Esophagus (tissue), 2 donors: ENCODE results near the gene SUPT3H. TPM values are rescaled to one million over a fixed set of nuclear protein-coding genes. Genes with fewer than 3 reads are reported as not detected.
"Not testable (repeated sequence)": the region's sequence is repeated elsewhere in the genome, so short reads cannot be mapped to it uniquely, and the experiment has no call there.

Experiments used
- H3K27ac ChIP-seq, 2 donors: one replicate each; pipeline ENCODE4 v1.5.1; 2013; ENCODE audit warnings: low read depth in 2 of 2, mild to moderate bottlenecking in 2 of 2, inconsistent platforms in 1 of 2, low read length in 1 of 2, moderate library complexity in 1 of 2
- H3K27me3 ChIP-seq, 2 donors: one replicate each; pipeline ENCODE4 v1.6.1; 2013; ENCODE audit warnings: low read length in 2 of 2, control low read depth in 1 of 2, mild to moderate bottlenecking in 1 of 2; ENCODE audit not compliant: insufficient read depth in 2 of 2, control insufficient read depth in 1 of 2
- H3K36me3 ChIP-seq, 2 donors: one replicate each; pipeline ENCODE4 v1.6.1; 2013; ENCODE audit warnings: low read length in 1 of 2; ENCODE audit not compliant: control insufficient read depth in 2 of 2, insufficient read depth in 2 of 2
- H3K4me1 ChIP-seq, 2 donors: one replicate each; pipeline ENCODE4 v1.6.1; 2013; ENCODE audit warnings: low read length in 1 of 2; ENCODE audit not compliant: control insufficient read depth in 2 of 2, insufficient read depth in 2 of 2
- H3K4me3 ChIP-seq, 2 donors: one replicate each; pipeline ENCODE4 v1.5.1; 2013; ENCODE audit warnings: low read length in 2 of 2, mild to moderate bottlenecking in 2 of 2, low read depth in 1 of 2, moderate library complexity in 1 of 2
- H3K9me3 ChIP-seq, 2 donors: one replicate each; pipeline ENCODE4 v1.6.1; 2013; ENCODE audit warnings: mild to moderate bottlenecking in 2 of 2, low read depth in 1 of 2, low read length in 1 of 2, moderate library complexity in 1 of 2; ENCODE audit not compliant: control insufficient read depth in 2 of 2, insufficient read depth in 1 of 2
- WGBS, 2 donors: extraction: QIAGEN DNeasy Blood & Tissue Kit; methylation state at CpG; one replicate each; pipeline ENCODE4 v1.1.7; 2013; 5-methylcytosine and 5-hydroxymethylcytosine counted together
- polyA plus RNA-seq, 2 donors: library from polyadenylated mRNA; stranded (reverse); fragments of 200-250 nt; gene quantifications; one replicate each; pipeline ENCODE4 v1.2.3, GENCODE V29; 2013
- donor health status: healthy with polysubstance abuse.
- donor health status: Bipolar disorder and iron deficiency.

The SUPT3H gene
- polyA plus RNA-seq, 2 donors = 2.8 to 3.6 TPM

DNA sequence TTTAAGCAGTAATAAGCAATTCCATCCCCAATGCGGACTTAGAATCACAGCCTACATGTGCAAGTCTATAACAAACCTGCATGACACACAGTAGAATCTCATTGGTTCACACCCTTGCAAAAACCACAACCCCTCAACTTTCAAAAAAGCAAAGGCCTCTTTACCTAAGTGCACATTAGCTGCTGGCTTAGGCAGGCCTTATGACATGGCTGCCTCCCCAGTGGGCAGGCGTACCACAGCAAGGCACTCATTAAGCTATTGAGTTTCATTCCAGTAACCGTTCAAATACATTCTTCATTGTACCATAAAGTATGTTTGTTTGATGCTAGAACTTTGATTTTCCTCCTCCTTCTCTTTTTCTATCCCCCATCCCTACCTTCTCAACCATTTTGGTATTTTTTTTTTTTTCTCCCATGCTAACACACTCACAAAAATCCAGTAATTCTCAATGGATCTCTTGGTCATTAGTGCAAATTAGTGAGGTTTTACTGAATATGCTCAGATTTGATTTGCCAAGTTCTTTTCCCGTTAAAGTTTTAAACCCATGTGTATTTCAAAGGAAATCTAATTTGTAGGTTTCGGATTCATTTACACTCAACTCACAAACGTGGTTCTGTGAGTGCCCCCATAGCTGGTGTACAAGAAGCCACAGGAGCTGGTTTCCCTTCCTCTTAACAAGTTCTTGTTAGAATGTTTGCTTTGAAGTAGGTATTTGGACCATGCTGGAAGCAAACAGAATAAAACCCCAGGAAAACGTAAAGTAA, 510.0 kb downstream of the SUPT3H start:
- Histone ChIP-seq H3K27me3 (no peaks in the 10 kb centered on the region), H3K4me3 (no peak overlapping the region), H3K36me3 (no peaks in the 10 kb centered on the region), H3K9me3 (peaks cover 0 to 2% of the 10 kb centered on the region in 2 donors), H3K27ac (no peak overlapping the region), H3K4me1 (no peaks in the 10 kb centered on the region)
- 86 to 90% methylated on average over 7 of the region's 7 CpGs for WGBS, 2 donors

DNA sequence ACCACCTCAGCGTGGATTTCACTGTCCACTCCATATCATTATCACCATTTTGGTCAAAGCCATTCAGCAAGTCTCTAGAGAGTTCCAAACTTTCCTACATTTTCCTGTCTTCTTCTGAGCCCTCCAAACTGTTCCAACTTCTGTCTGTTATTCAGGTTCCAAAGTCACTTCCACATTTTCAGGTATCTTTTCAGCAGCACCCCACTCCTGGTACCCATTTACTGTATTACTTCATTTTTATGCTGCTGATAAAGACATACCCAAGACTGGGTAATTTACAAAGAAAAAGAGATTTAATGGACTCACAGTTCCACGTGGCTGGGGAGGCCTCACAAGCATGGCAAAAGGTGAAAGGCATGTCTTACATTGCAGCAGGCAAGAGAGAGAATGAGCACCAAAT, 512.5 kb downstream of the SUPT3H start:
- 87 to 88% methylated on average over 2 of the region's 2 CpGs for WGBS, 2 donors
- not testable (repeated sequence) for H3K9me3 ChIP-seq, H3K27me3 ChIP-seq, H3K4me3 ChIP-seq, H3K36me3 ChIP-seq, H3K4me1 ChIP-seq, H3K27ac ChIP-seq

- Histone ChIP-seq H3K9me3 (peaks cover 0 to 2% of the 10 kb centered on the region in 2 donors), H3K4me1 (no peaks in the 10 kb centered on the region), H3K36me3 (no peaks in the 10 kb centered on the region), H3K4me3 (no peak overlapping the region), H3K27me3 (no peaks in the 10 kb centered on the region), H3K27ac (no peak overlapping the region)
- WGBS, 2 donors = 84 to 86% methylated on average over 2 of the region's 2 CpGs
Measured at GRCh38 chr6:44859901-44860410, 517.8 kb downstream of the SUPT3H start.

DNA sequence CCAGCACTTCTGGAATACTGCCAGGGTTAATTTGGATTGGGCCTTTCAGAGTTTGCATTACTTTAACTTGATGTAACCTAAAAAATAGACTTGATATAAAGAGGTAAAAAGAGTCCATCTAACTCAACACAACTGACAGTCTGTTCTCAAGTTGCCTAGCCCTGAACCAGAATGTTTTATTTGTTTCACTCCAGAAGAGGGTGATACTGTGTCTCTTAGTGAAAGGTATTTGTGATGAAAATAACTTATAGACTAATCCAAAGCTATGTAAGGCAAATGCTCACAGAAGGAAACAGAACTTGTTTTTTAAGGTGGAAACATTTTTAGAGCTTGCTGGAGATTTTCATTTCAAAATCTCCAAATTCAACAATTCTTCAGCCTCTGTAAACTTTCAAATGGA, 518.7 kb downstream of the SUPT3H start:
- H3K4me1 ChIP-seq = no peaks in the 10 kb centered on the region
- H3K36me3 ChIP-seq = no peaks in the 10 kb centered on the region
- H3K27ac ChIP-seq = no peak overlapping the region
- no peaks in the 10 kb centered on the region for H3K27me3 ChIP-seq
- no peak overlapping the region for H3K4me3 ChIP-seq
- no peaks in the 10 kb centered on the region for H3K9me3 ChIP-seq

- no peaks in the 10 kb centered on the region for H3K9me3 ChIP-seq
- no peaks in the 10 kb centered on the region for H3K27me3 ChIP-seq
- H3K27ac ChIP-seq = no peak overlapping the region
- H3K4me3 ChIP-seq = no peak overlapping the region
- WGBS, 2 donors = 58 to 74% methylated on average over 3 of the region's 3 CpGs
- no peaks in the 10 kb centered on the region for H3K4me1 ChIP-seq
- H3K36me3 ChIP-seq = no peaks in the 10 kb centered on the region
Measured at GRCh38 chr6:44856479-44856878, 521.3 kb downstream of the SUPT3H start.

GRCh38 chr6:44855562-44856411, 521.9 kb downstream of the SUPT3H start:
- Histone ChIP-seq H3K27me3 (no peaks in the 10 kb centered on the region), H3K36me3 (no peaks in the 10 kb centered on the region), H3K9me3 (no peaks in the 10 kb centered on the region), H3K4me1 (no peaks in the 10 kb centered on the region), H3K4me3 (no peak overlapping the region), H3K27ac (no peak overlapping the region)
- 39 to 62% methylated on average over 7 of the region's 7 CpGs for WGBS, 2 donors

DNA sequence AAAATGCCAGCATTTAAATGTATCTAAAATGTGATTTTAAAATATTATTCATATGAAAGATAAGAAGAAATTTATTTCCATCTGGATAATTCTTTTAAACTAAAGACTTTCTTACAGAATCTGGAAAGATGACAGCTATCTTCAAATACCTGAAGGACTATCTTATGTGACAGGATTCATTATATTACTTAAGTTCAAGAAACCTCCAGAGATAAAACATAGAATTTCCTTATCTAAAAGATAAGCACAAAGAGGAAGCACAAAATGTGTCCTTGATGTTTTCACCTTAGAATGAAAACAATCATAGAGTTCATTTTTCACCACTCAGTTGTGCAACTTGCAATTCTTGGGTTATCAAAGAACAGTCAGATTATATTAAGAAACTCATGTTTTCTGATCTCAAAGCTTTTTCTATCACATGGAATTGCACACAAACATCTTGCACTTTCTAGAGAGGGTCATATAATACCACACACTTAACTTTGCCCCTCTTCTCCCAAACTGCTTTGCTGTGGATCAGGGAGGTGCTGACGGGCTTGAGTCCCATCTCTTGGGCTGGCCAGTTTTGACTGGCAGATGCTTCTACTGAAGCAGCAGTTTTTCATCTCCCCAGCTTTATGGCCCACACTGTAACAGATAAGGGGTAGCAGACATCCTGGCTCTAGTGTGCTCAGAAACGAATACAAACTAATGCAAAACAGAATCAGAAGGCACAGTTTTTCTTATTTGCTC, 522.9 kb downstream of the SUPT3H start:
- no peak overlapping the region for H3K27ac ChIP-seq
- no peaks in the 10 kb centered on the region for H3K4me1 ChIP-seq
- no peaks in the 10 kb centered on the region for H3K36me3 ChIP-seq
- H3K9me3 ChIP-seq = no peaks in the 10 kb centered on the region
- H3K4me3 ChIP-seq = no peak overlapping the region
- 80 to 84% methylated on average over 2 of the region's 2 CpGs for WGBS, 2 donors
- H3K27me3 ChIP-seq = no peaks in the 10 kb centered on the region

GRCh38 chr6:44851176-44851575, 526.6 kb downstream of the SUPT3H start:
- H3K27ac ChIP-seq = no peak overlapping the region
- no peak overlapping the region for H3K4me3 ChIP-seq
- H3K27me3 ChIP-seq = no peaks in the 10 kb centered on the region
- no peaks in the 10 kb centered on the region for H3K36me3 ChIP-seq
- no peaks in the 10 kb centered on the region for H3K9me3 ChIP-seq
- no peaks in the 10 kb centered on the region for H3K4me1 ChIP-seq
- WGBS, 2 donors = 71 to 86% methylated on average over 1 of the region's 1 CpG

DNA sequence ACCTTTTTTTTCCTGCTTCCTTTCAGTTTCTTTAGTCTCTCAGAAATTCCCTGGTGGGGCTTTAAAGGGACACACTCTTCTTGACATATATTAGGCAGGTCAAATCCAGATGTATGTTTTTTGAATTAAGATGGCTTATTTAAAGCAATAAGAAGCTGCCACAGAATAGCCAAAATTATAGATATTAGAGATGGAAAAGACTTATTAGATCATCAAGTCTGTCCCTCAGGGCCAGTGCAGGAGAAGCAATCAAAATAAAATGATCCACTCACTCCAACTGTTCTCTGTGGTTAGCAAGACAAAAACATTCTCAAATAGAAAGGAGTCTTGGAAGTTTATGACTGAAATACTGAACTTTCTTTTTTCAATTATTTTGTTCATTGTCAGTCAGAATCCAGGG, 527.4 kb downstream of the SUPT3H start:
- Histone ChIP-seq H3K4me3 (no peak overlapping the region), H3K9me3 (no peaks in the 10 kb centered on the region), H3K27ac (no peak overlapping the region), H3K36me3 (no peaks in the 10 kb centered on the region), H3K4me1 (no peaks in the 10 kb centered on the region), H3K27me3 (no peaks in the 10 kb centered on the region)
